ENCODE measurements around the gene DPH1. TPM values are rescaled to one million over a fixed set of nuclear protein-coding genes. Genes with fewer than 3 reads are reported as not detected.
A peak's percentile ranks its signal among the peaks of the same experiment; 100 is the strongest.

The DPH1 gene
- total and polyA plus RNA-seq, 2 of the 4 experiments (the other 2 are of a cell fraction), result 24.4 to 49.9 TPM

- no peak for DNase-seq
- POLR2A ChIA-PET (ENCODE audit: unreplicated experiment), result no interaction called here
- peaks cover 57% of the 10 kb centered on the region for H3K4me1 ChIP-seq (ENCODE audit: control insufficient read depth, insufficient read depth, low read length)
These were observed 30.9 kb downstream of the DPH1 start for GRCh38 chr17:2060681-2061440.

More at GRCh38 chr17:2060681-2061440, 30.9 kb downstream of the DPH1 start:
- peak overlapping the region; percentile 21 for H3K9ac ChIP-seq (ENCODE audit: low read depth, low read length)
- peak overlapping the region; percentile 26 for H4K5ac ChIP-seq (ENCODE audit: low read depth, low read length)
- ATAC-seq (ENCODE audit: low read depth), result no peak
- dilution Hi-C loops (cut with HindIII; ENCODE audit: low sequenced_read_pairs, unreplicated experiment) (no loop called here), intact Hi-C loops (cut with micrococcal nuclease) (no loop called here), in situ Hi-C loops (cut with MboI; ENCODE audit: low sequenced_read_pairs) (loop anchor here (10.0 kb wide), 1 partner anchor 114 kb away; no protein-coding TSS in a partner anchor)
- CTCF ChIA-PET, result interaction anchor here (6.3 kb wide), 1 partner anchor 184 kb away, joined by 57 read pairs; no protein-coding TSS in a partner anchor
- peak overlapping the region; percentile 91 for H2AK5ac ChIP-seq (ENCODE audit: low read depth, low read length)
- H2BK120ac ChIP-seq (ENCODE audit: low read depth, low read length), result peak overlapping the region; percentile 42
- H3K9me1 ChIP-seq (ENCODE audit: insufficient read depth, low read length), result peaks cover 20% of the 10 kb centered on the region
- no peak overlapping the region for H3K4me2 ChIP-seq (ENCODE audit: low read depth, low read length)
- no peak overlapping the region; the same call in 1 of the 2 replicates for H3K18ac ChIP-seq (ENCODE audit: low read depth, low read length)
- H3K27me3 ChIP-seq (ENCODE audit: control insufficient read depth, insufficient read depth, low read length), result no peaks in the 10 kb centered on the region
- BruUV-seq (replicated peaks), result no TSS peak
- TF ChIP-seq MAFK (IDR thresholded peaks at IDR 0.05; ENCODE audit: low read depth, low read length) (no peak), POLR2A (IDR thresholded peaks at IDR 0.05; ENCODE audit: low read depth, low read length) (peak; percentile 43)
- peak overlapping the region; percentile 67 for H3K27ac ChIP-seq (ENCODE audit: insufficient read depth, low read length)
- peak overlapping the region; percentile 7; the same call in 1 of the 2 replicates for H4K91ac ChIP-seq (ENCODE audit: insufficient read depth, low read depth, low read length)
- H2BK5ac ChIP-seq (ENCODE audit: low read depth, low read length, poor library complexity, severe bottlenecking), result peak overlapping the region; percentile 95
- WGBS, 2 experiments (ENCODE audit: extremely low coverage in 2 of 2, insufficient read length in 1 of 2), result 82% methylated on average over 5 of the region's 21 CpGs; no CpG with 5 or more reads in 1 of the 2 experiments
- H3K4me3 ChIP-seq (ENCODE audit: insufficient read depth, low read depth, low read length), result no peak overlapping the region
- H3K56ac ChIP-seq (ENCODE audit: extremely low read depth, insufficient read depth, low read length), result 0 out of 2 replicates have a peak overlapping the region, but pooled peaks have one; percentile 34
- H3K36me3 ChIP-seq (ENCODE audit: control insufficient read depth, insufficient read depth, low read length), result peaks cover 66% of the 10 kb centered on the region
- H3K4ac ChIP-seq (ENCODE audit: low read depth, low read length), result peak overlapping the region; percentile 79
- peaks cover 13 to 70% of the 10 kb centered on the region in 2 experiments for H3K79me1 ChIP-seq (ENCODE audit: low read depth in 1 of 2, low read length in 2 of 2)
- peak overlapping the region; percentile 88; the same call in 1 of the 2 replicates for H3K23ac ChIP-seq (ENCODE audit: low read depth, low read length)
- peak overlapping the region; percentile 43 to 60; a peak in 3 of 4 replicates for H4K8ac ChIP-seq (ENCODE audit: low read depth in 2 of 2, low read length in 2 of 2)
- peak overlapping the region; percentile 25 for H2AK9ac ChIP-seq (replicated peaks; ENCODE audit: low read depth, low read length, poor library complexity)
- peaks cover 20% of the 10 kb centered on the region for H4K20me1 ChIP-seq (ENCODE audit: insufficient read depth, low read length)
- H3K14ac ChIP-seq (replicated peaks; ENCODE audit: low read depth, low read length), result peak overlapping the region; percentile 6
- no peak overlapping the region for H2AFZ ChIP-seq (replicated peaks; ENCODE audit: low read length, poor library complexity)
- H2BK20ac ChIP-seq (ENCODE audit: low read depth, low read length), result peak overlapping the region; percentile 34; the same call in 1 of the 2 replicates
- no peaks in the 10 kb centered on the region for H3K9me3 ChIP-seq (ENCODE audit: control insufficient read depth, insufficient read depth, low read length)
- H2BK15ac ChIP-seq (ENCODE audit: low read depth, low read length), result peak overlapping the region; percentile 44; the same call in 2 of the 3 replicates
